Measurements from ENCODE around the gene ATP8B3. TPM values are rescaled to one million over a fixed set of nuclear protein-coding genes. Genes with fewer than 3 reads are reported as not detected.

ATP8B3 gene
- total and polyA plus RNA-seq, 9 of the 15 experiments (the other 6 are each of a cell fraction or from before 2014, with no cell fraction given), result 1.2 to 12.3 (median 3.8) TPM

- Histone ChIP-seq H4K20me1 (replicated peaks; ENCODE audit: control insufficient read depth, insufficient read depth, low read length) (no peaks in the 10 kb centered on the region), H2AFZ (ENCODE audit: low read depth, low read length) (no peak overlapping the region), H3K9ac (ENCODE audit: insufficient read depth in 1 of 2, low read depth in 2 of 2, low read length in 2 of 2) (peak overlapping the region in 1 of 2 experiments; percentile 93; a peak in 2 of 4 replicates), H3K9me1 (ENCODE audit: control insufficient read depth, insufficient read depth, low read length) (no peaks in the 10 kb centered on the region), H3K79me2 (ENCODE audit: control insufficient read depth, insufficient read depth, low read length) (peaks cover 5% of the 10 kb centered on the region; the same call in 1 of the 3 replicates), H3K4me2 (ENCODE audit: insufficient read depth, low read length) (no peak overlapping the region), H3K4me1 (replicated peaks in 1 of 2; ENCODE audit: control insufficient read depth in 2 of 2, insufficient read depth in 2 of 2, low read length in 2 of 2) (peaks cover 8 to 82% of the 10 kb centered on the region in 2 experiments; a peak in 3 of 5 replicates), H3K27ac (ENCODE audit: extremely low read depth, low read depth, low read length) (no peak overlapping the region), H3K9me3 (replicated peaks; ENCODE audit: control insufficient read depth, insufficient read depth, low read depth, low read length) (no peaks in the 10 kb centered on the region; the same call in 1 of the 2 replicates), H3K36me3 (ENCODE audit: control insufficient read depth, insufficient read depth, low read length) (peaks cover 8% of the 10 kb centered on the region; the same call in 1 of the 3 replicates), H3K4me3 (no peak overlapping the region), H3K27me3 (ENCODE audit: control insufficient read depth in 2 of 2, insufficient read depth in 2 of 2, low read length in 2 of 2) (no peaks in the 10 kb centered on the region)
- TF ChIP-seq HMGN3 (IDR thresholded peaks at IDR 0.05; ENCODE audit: borderline replicate concordance, extremely low read depth, insufficient read length, low read depth, low read length) (peak; percentile 20), NCOA4 (IDR thresholded peaks at IDR 0.05; ENCODE audit: partially characterized antibody) (no peak), POLR2AphosphoS2 (IDR thresholded peaks at IDR 0.05; ENCODE audit: low read length) (no peak), ZNF445 (CRISPR knock-in tag; IDR thresholded peaks at IDR 0.05; ENCODE audit: low read depth) (no peak), ARHGAP35 (IDR thresholded peaks at IDR 0.05; ENCODE audit: partially characterized antibody) (no peak), TRIM24 (IDR thresholded peaks at IDR 0.05) (no peak), EGR1 (conservative IDR thresholded peaks at IDR 0.05) (0 out of 2 replicates have a peak, but pooled peaks have one; percentile 13), RBM14 (IDR thresholded peaks at IDR 0.05; ENCODE audit: borderline replicate concordance, insufficient read depth, low read depth, low read length) (no peak), NFRKB (IDR thresholded peaks at IDR 0.05; ENCODE audit: low read depth) (no peak), KLF16 (IDR thresholded peaks at IDR 0.05) (no peak), MTA1 (IDR thresholded peaks at IDR 0.05; ENCODE audit: borderline replicate concordance) (no peak)
- DNase-seq (ENCODE audit: extremely low read depth in 1 of 4, low spot score in 3 of 4), result no peak
- CTCF ChIA-PET (ENCODE audit: low intra/inter-chr PET ratio), result no interaction called here
- no peak for ATAC-seq
- in situ Hi-C loops (cut with MboI) (no loop called here), intact Hi-C loops (cut with micrococcal nuclease) (no loop called here)
- POLR2A ChIA-PET, result interaction anchor here (0.7 to 1.0 kb wide), 2 partner anchors 9 to 28 kb away, joined by 3 to 4 read pairs; no protein-coding TSS in a partner anchor
- FAIRE-seq, result no peak
- WGBS (ENCODE audit: insufficient coverage, low coverage, missing lambda C conversion rate), result 82% methylated on average over 19 of the region's 19 CpGs
- BruUV-seq (replicated peaks), result no TSS peak
Measured at GRCh38 chr19:1810439-1811160, 1.5 kb downstream of the ATP8B3 start.
